Left ventricle myocardium inferior (tissue), 1 donor: ENCODE data around the gene ATP1A1. TPM values are rescaled to one million over a fixed set of nuclear protein-coding genes. Genes with fewer than 3 reads are reported as not detected.

Source experiments
- DNase-seq: peaks from one replicate; pipeline ENCODE4 v3.0.0-alpha.2; 2020
- H3K27ac ChIP-seq: fragments of 200-600 bp; replicated peaks from 2 replicates; pipeline ENCODE4 v1.8.0; 2021
- H3K27me3 ChIP-seq: fragments of 200-600 bp; 2 replicates; pipeline ENCODE4 v1.8.0; 2021; ENCODE audit warnings: low read depth
- H3K36me3 ChIP-seq: fragments of 200-600 bp; 2 replicates; pipeline ENCODE4 v1.8.0; 2021
- H3K4me1 ChIP-seq: fragments of 200-600 bp; 2 replicates; pipeline ENCODE4 v1.8.0; 2021
- H3K4me3 ChIP-seq: fragments of 200-600 bp; 2 replicates; pipeline ENCODE4 v1.8.0; 2021; ENCODE audit warnings: mild to moderate bottlenecking, moderate library complexity
- H3K9me3 ChIP-seq: fragments of 200-600 bp; replicated peaks from 2 replicates; pipeline ENCODE4 v1.8.0; 2021
- intact Hi-C: fragments of 100-400 bp; cut with micrococcal nuclease; formaldehyde crosslinking; loops from one replicate; pipeline ENCODE4 v1.11.0; 2022
- total RNA-seq: library from RNA; stranded (reverse); fragmentation: NEBNext Ultra II Directional; extraction: Animal tissue kit (Norgen Biotek cat#: 25700); gene quantifications from one replicate; pipeline ENCODE4 v1.2.1, GENCODE V29; 2021
- TF ChIP-seq, protein P1 (sequence below): fragments of 200-600 bp; IDR thresholded peaks from 2 replicates; pipeline ENCODE4 v1.8.0; 2021; ENCODE audit warnings: antibody characterized with exemption, mild to moderate bottlenecking, borderline replicate concordance
- donor health status: DM: no; HTN: yes; CAD: no; lungs with severe emphysema.

ATP1A1 gene
- total RNA-seq, 1 donor from 2014 or later = 230 TPM

DNA sequence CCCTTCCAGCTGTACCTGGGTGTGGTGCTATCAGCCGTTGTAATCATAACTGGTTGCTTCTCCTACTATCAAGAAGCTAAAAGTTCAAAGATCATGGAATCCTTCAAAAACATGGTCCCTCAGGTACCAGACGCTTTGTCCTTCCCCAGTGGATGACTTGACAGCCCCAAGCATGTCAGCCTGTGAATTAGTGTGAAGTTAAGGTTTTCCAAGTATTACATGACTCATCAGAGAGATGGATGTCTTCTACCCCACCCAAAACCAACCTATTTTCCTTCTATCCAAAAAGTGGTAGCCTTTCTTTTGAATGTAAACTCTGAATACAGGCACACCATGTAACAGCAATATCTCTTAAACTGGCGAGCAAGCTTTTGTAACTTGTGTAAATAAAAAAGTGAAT, 15.1 kb downstream of the ATP1A1 start:
- peaks cover 76% of the 10 kb centered on the region for H3K4me1 ChIP-seq
- TF ChIP-seq, protein P1, sequence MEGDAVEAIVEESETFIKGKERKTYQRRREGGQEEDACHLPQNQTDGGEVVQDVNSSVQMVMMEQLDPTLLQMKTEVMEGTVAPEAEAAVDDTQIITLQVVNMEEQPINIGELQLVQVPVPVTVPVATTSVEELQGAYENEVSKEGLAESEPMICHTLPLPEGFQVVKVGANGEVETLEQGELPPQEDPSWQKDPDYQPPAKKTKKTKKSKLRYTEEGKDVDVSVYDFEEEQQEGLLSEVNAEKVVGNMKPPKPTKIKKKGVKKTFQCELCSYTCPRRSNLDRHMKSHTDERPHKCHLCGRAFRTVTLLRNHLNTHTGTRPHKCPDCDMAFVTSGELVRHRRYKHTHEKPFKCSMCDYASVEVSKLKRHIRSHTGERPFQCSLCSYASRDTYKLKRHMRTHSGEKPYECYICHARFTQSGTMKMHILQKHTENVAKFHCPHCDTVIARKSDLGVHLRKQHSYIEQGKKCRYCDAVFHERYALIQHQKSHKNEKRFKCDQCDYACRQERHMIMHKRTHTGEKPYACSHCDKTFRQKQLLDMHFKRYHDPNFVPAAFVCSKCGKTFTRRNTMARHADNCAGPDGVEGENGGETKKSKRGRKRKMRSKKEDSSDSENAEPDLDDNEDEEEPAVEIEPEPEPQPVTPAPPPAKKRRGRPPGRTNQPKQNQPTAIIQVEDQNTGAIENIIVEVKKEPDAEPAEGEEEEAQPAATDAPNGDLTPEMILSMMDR = no peak
- DNase-seq = no peak
- no peaks in the 10 kb centered on the region for H3K9me3 ChIP-seq
- peaks cover 90% of the 10 kb centered on the region for H3K36me3 ChIP-seq
- H3K27me3 ChIP-seq = no peaks in the 10 kb centered on the region
- no peak overlapping the region for H3K27ac ChIP-seq
- intact Hi-C loops = no loop called here
- H3K4me3 ChIP-seq = no peak overlapping the region

DNA sequence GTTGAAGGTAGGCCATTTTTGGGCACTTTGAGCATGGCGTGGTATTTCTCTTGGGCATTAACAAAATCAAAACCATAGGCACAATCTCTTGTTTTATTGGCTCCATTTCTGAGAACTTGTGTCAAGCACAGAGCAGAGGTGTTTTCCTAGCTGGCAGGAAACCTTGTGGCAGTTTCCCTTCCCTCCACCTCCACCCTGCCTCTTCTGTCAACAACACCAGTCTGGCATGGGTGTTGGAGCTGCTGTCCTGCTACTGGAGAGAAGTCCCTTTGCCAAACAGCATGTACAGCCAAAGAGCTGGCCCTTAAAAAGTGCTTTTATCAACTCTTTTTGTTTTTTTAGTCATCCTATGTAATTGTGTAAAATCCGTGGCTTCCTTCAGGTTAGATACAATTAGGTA, 16.0 kb downstream of the ATP1A1 start:
- H3K4me3 ChIP-seq = no peak overlapping the region
- peaks cover 67% of the 10 kb centered on the region for H3K4me1 ChIP-seq
- DNase-seq = no peak
- TF ChIP-seq, protein P1 = no peak
- intact Hi-C loops = no loop called here
- peaks cover 99% of the 10 kb centered on the region for H3K36me3 ChIP-seq
- no peaks in the 10 kb centered on the region for H3K27me3 ChIP-seq
- no peaks in the 10 kb centered on the region for H3K9me3 ChIP-seq
- H3K27ac ChIP-seq = peak overlapping the region; percentile 36

DNA sequence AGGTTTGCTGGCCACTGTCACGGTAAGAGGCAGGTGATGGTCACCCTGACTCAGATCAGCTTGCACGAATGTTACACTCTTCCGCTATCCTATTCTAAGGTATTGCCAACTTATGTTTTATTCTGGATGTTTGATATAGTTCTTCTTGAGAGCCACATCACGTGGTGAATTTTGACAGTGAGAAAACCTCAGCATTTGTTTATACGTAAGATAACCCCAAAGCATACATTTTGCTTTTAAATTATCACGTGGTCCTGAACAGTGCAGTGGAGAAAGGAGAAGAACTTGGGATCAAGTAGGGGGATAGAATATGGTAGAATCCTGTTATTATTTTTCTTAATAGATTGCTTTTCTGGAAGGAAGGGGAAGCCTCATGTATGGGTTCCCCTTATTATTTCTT, 16.6 kb downstream of the ATP1A1 start:
- no peak for DNase-seq
- Histone ChIP-seq H3K27me3 (no peaks in the 10 kb centered on the region), H3K9me3 (no peaks in the 10 kb centered on the region), H3K4me3 (no peak overlapping the region), H3K36me3 (peaks cover 100% of the 10 kb centered on the region), H3K27ac (no peak overlapping the region), H3K4me1 (peaks cover 61% of the 10 kb centered on the region)
- TF ChIP-seq, protein P1 = no peak
- intact Hi-C loops = no loop called here

DNA sequence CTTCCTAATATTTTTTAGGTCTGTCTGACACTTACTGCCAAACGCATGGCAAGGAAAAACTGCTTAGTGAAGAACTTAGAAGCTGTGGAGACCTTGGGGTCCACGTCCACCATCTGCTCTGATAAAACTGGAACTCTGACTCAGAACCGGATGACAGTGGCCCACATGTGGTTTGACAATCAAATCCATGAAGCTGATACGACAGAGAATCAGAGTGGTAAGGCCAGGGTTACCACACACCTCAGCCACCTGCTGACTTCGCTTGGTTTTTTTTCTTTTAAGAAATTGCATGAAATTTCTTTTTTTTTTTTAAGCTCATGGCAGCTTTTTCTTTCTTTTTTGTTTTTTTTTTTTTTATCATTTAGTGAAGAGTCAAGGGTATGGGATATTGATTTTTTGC, 17.2 kb downstream of the ATP1A1 start:
- no peak for DNase-seq
- Histone ChIP-seq H3K27me3 (no peaks in the 10 kb centered on the region), H3K27ac (no peak overlapping the region), H3K36me3 (peaks cover 100% of the 10 kb centered on the region), H3K4me3 (no peak overlapping the region), H3K4me1 (peaks cover 56% of the 10 kb centered on the region), H3K9me3 (no peaks in the 10 kb centered on the region)
- intact Hi-C loops = no loop called here
- TF ChIP-seq, protein P1 = no peak

GRCh38 chr1:116391185-116391584, 18.1 kb downstream of the ATP1A1 start:
- Histone ChIP-seq H3K27ac (peak overlapping the region; percentile 16), H3K4me1 (peaks cover 46% of the 10 kb centered on the region), H3K36me3 (peaks cover 100% of the 10 kb centered on the region)

More at GRCh38 chr1:116391185-116391584, 18.1 kb downstream of the ATP1A1 start:
- Histone ChIP-seq H3K4me3 (no peak overlapping the region), H3K27me3 (no peaks in the 10 kb centered on the region), H3K9me3 (no peaks in the 10 kb centered on the region)
- TF ChIP-seq, protein P1 = no peak
- no peak for DNase-seq
- intact Hi-C loops = no loop called here
